ENCODE results near the gene PHYHD1. TPM values are rescaled to one million over a fixed set of nuclear protein-coding genes. Genes with fewer than 3 reads are reported as not detected.

PHYHD1 gene
- total RNA-seq, 1 experiment from 2014 or later, result not detected

DNA sequence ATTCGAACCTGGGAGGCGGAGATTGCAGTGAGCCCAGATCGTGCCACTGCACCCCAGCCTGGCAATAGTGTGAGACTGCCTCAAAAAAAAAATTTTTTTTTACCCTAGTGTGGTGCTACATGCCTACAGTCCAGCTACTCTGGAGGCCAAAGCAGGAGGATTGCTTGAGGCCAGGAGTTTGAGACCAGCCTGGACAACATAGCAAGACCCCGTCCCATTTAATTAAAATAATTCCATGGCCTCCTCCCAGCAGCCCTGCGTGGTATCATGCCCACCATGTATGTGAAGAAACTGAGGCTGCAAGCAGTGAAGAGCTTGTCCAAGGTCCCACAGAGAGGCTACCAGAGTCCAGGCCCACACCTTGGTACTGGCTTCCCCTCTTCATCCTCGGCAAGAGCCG, 19.4 kb upstream of the PHYHD1 start:
- ATAC-seq, result no peak
- Histone ChIP-seq H3K4me1 (ENCODE audit: control insufficient read depth, insufficient read depth, low read length) (no peaks in the 10 kb centered on the region), H3K36me3 (ENCODE audit: control insufficient read depth, insufficient read depth, low read length) (no peaks in the 10 kb centered on the region), H3K4me3 (ENCODE audit: low read depth in 2 of 2, low read length in 2 of 2) (no peak overlapping the region), H3K27ac (ENCODE audit: low read length) (no peak overlapping the region), H3K27me3 (ENCODE audit: control insufficient read depth, insufficient read depth, low read length) (no peaks in the 10 kb centered on the region), H3K9me3 (ENCODE audit: control insufficient read depth, insufficient read depth, low read depth, low read length) (no peaks in the 10 kb centered on the region)
- ChIA-PET CTCF (no interaction called here), POLR2A (no interaction called here)
- no peak for DNase-seq (ENCODE audit: low read depth, low spot score)
- intact Hi-C loops (cut with micrococcal nuclease; ENCODE audit: unreplicated experiment) (no loop called here), in situ Hi-C loops (cut with HindIII; ENCODE audit: low pct_unique_long_range_greater_than_20kb, low sequenced_read_pairs) (no loop called here)
- TF ChIP-seq, protein P1, sequence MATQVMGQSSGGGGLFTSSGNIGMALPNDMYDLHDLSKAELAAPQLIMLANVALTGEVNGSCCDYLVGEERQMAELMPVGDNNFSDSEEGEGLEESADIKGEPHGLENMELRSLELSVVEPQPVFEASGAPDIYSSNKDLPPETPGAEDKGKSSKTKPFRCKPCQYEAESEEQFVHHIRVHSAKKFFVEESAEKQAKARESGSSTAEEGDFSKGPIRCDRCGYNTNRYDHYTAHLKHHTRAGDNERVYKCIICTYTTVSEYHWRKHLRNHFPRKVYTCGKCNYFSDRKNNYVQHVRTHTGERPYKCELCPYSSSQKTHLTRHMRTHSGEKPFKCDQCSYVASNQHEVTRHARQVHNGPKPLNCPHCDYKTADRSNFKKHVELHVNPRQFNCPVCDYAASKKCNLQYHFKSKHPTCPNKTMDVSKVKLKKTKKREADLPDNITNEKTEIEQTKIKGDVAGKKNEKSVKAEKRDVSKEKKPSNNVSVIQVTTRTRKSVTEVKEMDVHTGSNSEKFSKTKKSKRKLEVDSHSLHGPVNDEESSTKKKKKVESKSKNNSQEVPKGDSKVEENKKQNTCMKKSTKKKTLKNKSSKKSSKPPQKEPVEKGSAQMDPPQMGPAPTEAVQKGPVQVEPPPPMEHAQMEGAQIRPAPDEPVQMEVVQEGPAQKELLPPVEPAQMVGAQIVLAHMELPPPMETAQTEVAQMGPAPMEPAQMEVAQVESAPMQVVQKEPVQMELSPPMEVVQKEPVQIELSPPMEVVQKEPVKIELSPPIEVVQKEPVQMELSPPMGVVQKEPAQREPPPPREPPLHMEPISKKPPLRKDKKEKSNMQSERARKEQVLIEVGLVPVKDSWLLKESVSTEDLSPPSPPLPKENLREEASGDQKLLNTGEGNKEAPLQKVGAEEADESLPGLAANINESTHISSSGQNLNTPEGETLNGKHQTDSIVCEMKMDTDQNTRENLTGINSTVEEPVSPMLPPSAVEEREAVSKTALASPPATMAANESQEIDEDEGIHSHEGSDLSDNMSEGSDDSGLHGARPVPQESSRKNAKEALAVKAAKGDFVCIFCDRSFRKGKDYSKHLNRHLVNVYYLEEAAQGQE (IDR thresholded peaks at IDR 0.05; ENCODE audit: insufficient read depth in 1 of 2, low read depth in 2 of 2, low read length in 1 of 2), result no peak
- TF ChIP-seq SIN3A (IDR thresholded peaks at IDR 0.05; ENCODE audit: borderline replicate concordance, insufficient read depth, low read depth, low read length), result no peak
- TF ChIP-seq POLR2AphosphoS5 (IDR thresholded peaks at IDR 0.05; ENCODE audit: low read depth, low read length), result no peak
- TF ChIP-seq, protein P2, sequence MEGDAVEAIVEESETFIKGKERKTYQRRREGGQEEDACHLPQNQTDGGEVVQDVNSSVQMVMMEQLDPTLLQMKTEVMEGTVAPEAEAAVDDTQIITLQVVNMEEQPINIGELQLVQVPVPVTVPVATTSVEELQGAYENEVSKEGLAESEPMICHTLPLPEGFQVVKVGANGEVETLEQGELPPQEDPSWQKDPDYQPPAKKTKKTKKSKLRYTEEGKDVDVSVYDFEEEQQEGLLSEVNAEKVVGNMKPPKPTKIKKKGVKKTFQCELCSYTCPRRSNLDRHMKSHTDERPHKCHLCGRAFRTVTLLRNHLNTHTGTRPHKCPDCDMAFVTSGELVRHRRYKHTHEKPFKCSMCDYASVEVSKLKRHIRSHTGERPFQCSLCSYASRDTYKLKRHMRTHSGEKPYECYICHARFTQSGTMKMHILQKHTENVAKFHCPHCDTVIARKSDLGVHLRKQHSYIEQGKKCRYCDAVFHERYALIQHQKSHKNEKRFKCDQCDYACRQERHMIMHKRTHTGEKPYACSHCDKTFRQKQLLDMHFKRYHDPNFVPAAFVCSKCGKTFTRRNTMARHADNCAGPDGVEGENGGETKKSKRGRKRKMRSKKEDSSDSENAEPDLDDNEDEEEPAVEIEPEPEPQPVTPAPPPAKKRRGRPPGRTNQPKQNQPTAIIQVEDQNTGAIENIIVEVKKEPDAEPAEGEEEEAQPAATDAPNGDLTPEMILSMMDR (IDR thresholded peaks at IDR 0.05), result no peak
- TF ChIP-seq TCF7L2 (IDR thresholded peaks at IDR 0.05; ENCODE audit: low read depth, low read length), result no peak
- BruUV-seq (replicated peaks), result no TSS peak

DNA sequence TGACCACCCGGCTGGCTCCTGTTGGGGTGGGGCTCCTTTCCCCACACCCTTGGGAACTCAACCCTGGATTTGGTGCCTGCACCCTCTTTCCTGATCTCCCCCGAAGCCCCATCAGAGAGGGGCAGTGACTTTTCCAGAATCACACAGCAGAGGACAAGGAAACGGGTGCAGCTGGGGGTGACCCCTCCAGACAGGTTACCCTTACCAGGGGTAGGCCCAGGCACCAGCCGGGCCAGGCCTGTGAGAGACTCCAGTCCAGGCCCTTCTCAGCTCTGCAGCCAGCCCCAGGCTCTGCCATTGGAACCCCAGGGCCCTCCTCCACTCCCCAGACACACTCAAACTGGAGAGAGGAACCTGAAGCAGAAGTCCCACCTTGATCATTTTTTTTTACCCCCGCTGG, 19.0 kb upstream of the PHYHD1 start:
- Histone ChIP-seq H3K36me3 (ENCODE audit: control insufficient read depth, insufficient read depth, low read length) (no peaks in the 10 kb centered on the region), H3K4me1 (ENCODE audit: control insufficient read depth, insufficient read depth, low read length) (no peaks in the 10 kb centered on the region), H3K4me3 (ENCODE audit: low read depth in 2 of 2, low read length in 2 of 2) (no peak overlapping the region), H3K27me3 (ENCODE audit: control insufficient read depth, insufficient read depth, low read length) (no peaks in the 10 kb centered on the region), H3K27ac (ENCODE audit: low read length) (no peak overlapping the region), H3K9me3 (ENCODE audit: control insufficient read depth, insufficient read depth, low read depth, low read length) (no peaks in the 10 kb centered on the region)
- intact Hi-C loops (cut with micrococcal nuclease; ENCODE audit: unreplicated experiment), result no loop called here
- no peak for DNase-seq (ENCODE audit: low read depth, low spot score)
- ChIA-PET POLR2A (interaction anchor here (0.7 kb wide), 1 partner anchor 13 kb away, joined by 4 read pairs; no protein-coding TSS in a partner anchor), CTCF (no interaction called here)
- TF ChIP-seq TCF7L2 (IDR thresholded peaks at IDR 0.05; ENCODE audit: low read depth, low read length), result no peak
- TF ChIP-seq SIN3A (IDR thresholded peaks at IDR 0.05; ENCODE audit: borderline replicate concordance, insufficient read depth, low read depth, low read length), result no peak
- TF ChIP-seq POLR2AphosphoS5 (IDR thresholded peaks at IDR 0.05; ENCODE audit: low read depth, low read length), result no peak
- TF ChIP-seq, protein P2 (IDR thresholded peaks at IDR 0.05), result no peak
- TF ChIP-seq, protein P1 (IDR thresholded peaks at IDR 0.05; ENCODE audit: insufficient read depth in 1 of 2, low read depth in 2 of 2, low read length in 1 of 2), result no peak
- in situ Hi-C loops (cut with HindIII; ENCODE audit: low pct_unique_long_range_greater_than_20kb, low sequenced_read_pairs), result no loop called here
- no peak for ATAC-seq
- no TSS peak for BruUV-seq (replicated peaks)
